Endodermal cell (in vitro differentiated cells): ENCODE data around the gene HOXD12. TPM values are rescaled to one million over a fixed set of nuclear protein-coding genes. Genes with fewer than 3 reads are reported as not detected.

ENCODE experiments used
- DNase-seq: peaks from one replicate; pipeline ENCODE4 v3.0.0-alpha.2; 2017
- H3K27ac ChIP-seq: 2 replicates; pipeline ENCODE4 v1.5.1; 2013; ENCODE audit warnings: mild to moderate bottlenecking, low read depth, low read length, moderate library complexity
- H3K27me3 ChIP-seq: 2 replicates; pipeline ENCODE4 v1.6.1; 2013; ENCODE audit warnings: mild to moderate bottlenecking, low read length, moderate library complexity; ENCODE audit not compliant: insufficient read depth, control insufficient read depth, poor library complexity, severe bottlenecking
- H3K36me3 ChIP-seq: 2 replicates; pipeline ENCODE4 v1.7.0; 2013; ENCODE audit warnings: mild to moderate bottlenecking, low read length, moderate library complexity; ENCODE audit not compliant: control insufficient read depth, insufficient read depth
- H3K4me1 ChIP-seq: one replicate; pipeline ENCODE4 v1.7.0; 2013; ENCODE audit warnings: low read length; ENCODE audit not compliant: control insufficient read depth, insufficient read depth
- H3K4me3 ChIP-seq: 2 replicates; pipeline ENCODE4 v1.5.1; 2013; ENCODE audit warnings: mild to moderate bottlenecking, low read length, moderate library complexity
- H3K9ac ChIP-seq: 2 replicates; pipeline ENCODE4 v1.6.1; 2013; ENCODE audit warnings: mild to moderate bottlenecking, low read length, moderate library complexity; ENCODE audit not compliant: poor library complexity, severe bottlenecking; ENCODE audit errors: extremely low read depth
- H3K9me3 ChIP-seq: 2 replicates; pipeline ENCODE4 v1.6.1; 2013; ENCODE audit warnings: mild to moderate bottlenecking, low read length, moderate library complexity; ENCODE audit not compliant: control insufficient read depth
- H3K27ac Mint-ChIP-seq: 2 replicates; pipeline ENCODE4 v1.8.0; 2020; ENCODE audit warnings: mixed read lengths
- H3K27me3 Mint-ChIP-seq: 2 replicates; pipeline ENCODE4 v1.8.0; 2021; ENCODE audit warnings: mild to moderate bottlenecking, mixed read lengths; ENCODE audit not compliant: insufficient read depth
- H3K36me3 Mint-ChIP-seq: 2 replicates; pipeline ENCODE4 v1.8.0; 2020; ENCODE audit warnings: low read depth, mixed read lengths
- H3K4me1 Mint-ChIP-seq: 2 replicates; pipeline ENCODE4 v1.8.0; 2020; ENCODE audit warnings: mixed read lengths
- H3K4me3 Mint-ChIP-seq: 2 replicates; pipeline ENCODE4 v1.8.0; 2020; ENCODE audit warnings: mild to moderate bottlenecking, moderate library complexity, mixed read lengths
- H3K9me3 Mint-ChIP-seq: 2 replicates; pipeline ENCODE4 v1.8.0; 2020; ENCODE audit warnings: mild to moderate bottlenecking, mixed read lengths
- WGBS, 2 experiments: methylation state at CpG; one replicate each; pipeline versions ENCODE4 v1.1.5 to v1.1.7; 2013; ENCODE audit warnings: missing lambda C conversion rate in 2 of 2, mixed read lengths in 1 of 2; ENCODE audit not compliant: insufficient coverage in 1 of 2, insufficient read length in 1 of 2; 5-methylcytosine and 5-hydroxymethylcytosine counted together
- total RNA-seq, 2 donors: library from RNA; stranded (reverse); fragmentation: NEBNext Ultra II Directional in 1 of 2; extraction: Animal tissue kit (Norgen Biotek cat#: 25700) in 1 of 2; gene quantifications; 2 replicates in 1 of 2; 3 replicates in 1 of 2; pipeline ENCODE4 v1.2.1, GENCODE V29; 2021
- TF ChIP-seq, protein P1 (sequence below): fragments of 200-600 bp; sonication (generic); conservative IDR thresholded peaks from 2 replicates; pipeline ENCODE4 v1.5.0; 2021; ENCODE audit warnings: antibody characterized with exemption, mild to moderate bottlenecking

Gene HOXD12
- total RNA-seq, 2 donors from 2014 or later, result not detected

DNA sequence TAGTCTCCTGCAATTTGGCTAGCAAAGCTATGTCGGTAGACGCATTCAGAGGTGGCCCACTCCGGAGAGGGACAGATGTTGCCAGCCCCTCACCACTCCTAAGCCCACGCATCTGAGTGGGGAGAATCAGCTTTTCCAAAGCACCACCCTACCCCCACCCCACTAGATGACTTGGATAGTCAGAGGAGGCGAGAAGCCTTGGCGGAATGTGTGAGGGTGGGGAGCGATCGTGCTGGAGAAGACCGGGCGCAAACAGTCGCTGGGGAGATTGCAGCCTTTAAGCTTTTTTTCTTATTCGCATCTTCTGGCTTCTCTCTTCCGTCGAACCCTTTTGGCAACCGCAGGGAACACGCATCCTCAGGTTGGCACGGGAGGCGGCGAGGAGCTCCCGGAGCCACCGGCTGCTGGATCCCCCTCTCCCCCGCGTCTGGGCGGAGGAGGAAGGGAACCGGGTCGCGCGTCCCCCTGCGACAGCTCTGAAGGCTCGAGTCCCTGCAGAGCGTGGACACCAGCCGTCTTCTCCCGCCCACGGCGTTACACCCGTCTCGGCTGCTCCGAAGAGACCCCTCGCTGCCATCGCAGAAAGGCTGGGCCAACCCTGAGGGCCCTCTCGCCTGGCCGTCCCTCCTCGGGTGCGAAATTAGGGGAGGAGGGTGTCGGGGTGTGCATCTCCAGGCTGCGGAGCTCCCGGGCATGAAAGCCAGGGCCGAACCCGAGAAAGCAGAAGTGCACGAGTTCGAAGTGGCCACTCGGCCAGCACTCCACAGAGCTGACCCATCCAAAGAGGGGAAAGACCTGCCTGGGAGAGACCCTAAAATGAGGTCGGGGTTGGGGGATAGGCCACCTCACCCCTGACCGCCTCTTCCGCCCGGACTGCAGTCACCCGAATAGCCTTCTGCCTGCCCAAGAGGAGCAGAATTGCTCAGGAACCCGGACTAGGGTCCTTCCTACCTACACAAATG, 28.0 kb upstream of the HOXD12 start:
- peaks cover 7% of the 10 kb centered on the region for H3K4me1 Mint-ChIP-seq
- no peaks in the 10 kb centered on the region for H3K36me3 Mint-ChIP-seq
- DNase-seq, result no peak
- H3K27me3 ChIP-seq, result peaks cover 92% of the 10 kb centered on the region
- H3K27ac ChIP-seq, result no peak overlapping the region
- H3K9me3 Mint-ChIP-seq, result peaks cover 4% of the 10 kb centered on the region
- H3K9me3 ChIP-seq, result peaks cover 4% of the 10 kb centered on the region
- no peak overlapping the region for H3K4me3 ChIP-seq
- TF ChIP-seq, protein P1, sequence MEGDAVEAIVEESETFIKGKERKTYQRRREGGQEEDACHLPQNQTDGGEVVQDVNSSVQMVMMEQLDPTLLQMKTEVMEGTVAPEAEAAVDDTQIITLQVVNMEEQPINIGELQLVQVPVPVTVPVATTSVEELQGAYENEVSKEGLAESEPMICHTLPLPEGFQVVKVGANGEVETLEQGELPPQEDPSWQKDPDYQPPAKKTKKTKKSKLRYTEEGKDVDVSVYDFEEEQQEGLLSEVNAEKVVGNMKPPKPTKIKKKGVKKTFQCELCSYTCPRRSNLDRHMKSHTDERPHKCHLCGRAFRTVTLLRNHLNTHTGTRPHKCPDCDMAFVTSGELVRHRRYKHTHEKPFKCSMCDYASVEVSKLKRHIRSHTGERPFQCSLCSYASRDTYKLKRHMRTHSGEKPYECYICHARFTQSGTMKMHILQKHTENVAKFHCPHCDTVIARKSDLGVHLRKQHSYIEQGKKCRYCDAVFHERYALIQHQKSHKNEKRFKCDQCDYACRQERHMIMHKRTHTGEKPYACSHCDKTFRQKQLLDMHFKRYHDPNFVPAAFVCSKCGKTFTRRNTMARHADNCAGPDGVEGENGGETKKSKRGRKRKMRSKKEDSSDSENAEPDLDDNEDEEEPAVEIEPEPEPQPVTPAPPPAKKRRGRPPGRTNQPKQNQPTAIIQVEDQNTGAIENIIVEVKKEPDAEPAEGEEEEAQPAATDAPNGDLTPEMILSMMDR, result no peak
- H3K27ac Mint-ChIP-seq, result no peak overlapping the region
- no peaks in the 10 kb centered on the region for H3K36me3 ChIP-seq
- no peak overlapping the region for H3K4me3 Mint-ChIP-seq
- WGBS, 2 experiments, result 90 to 92% methylated on average over 34 to 58 of the region's 58 CpGs
- no peaks in the 10 kb centered on the region for H3K4me1 ChIP-seq
- peaks cover 100% of the 10 kb centered on the region for H3K27me3 Mint-ChIP-seq
- no peak overlapping the region for H3K9ac ChIP-seq

GRCh38 chr2:176072292-176072669, 27.3 kb upstream of the HOXD12 start:
- H3K27ac ChIP-seq, result no peak overlapping the region
- 90 to 92% methylated on average over 3 to 5 of the region's 5 CpGs for WGBS, 2 experiments
- H3K27me3 ChIP-seq, result peaks cover 92% of the 10 kb centered on the region
- TF ChIP-seq, protein P1, result no peak
- Mint-ChIP-seq H3K4me1 (peaks cover 7% of the 10 kb centered on the region), H3K36me3 (no peaks in the 10 kb centered on the region), H3K9me3 (peaks cover 4% of the 10 kb centered on the region), H3K27ac (no peak overlapping the region), H3K27me3 (peaks cover 100% of the 10 kb centered on the region), H3K4me3 (no peak overlapping the region)
- H3K36me3 ChIP-seq, result no peaks in the 10 kb centered on the region
- no peak for DNase-seq
- H3K4me3 ChIP-seq, result no peak overlapping the region
- H3K4me1 ChIP-seq, result no peaks in the 10 kb centered on the region
- peaks cover 4% of the 10 kb centered on the region for H3K9me3 ChIP-seq
- no peak overlapping the region for H3K9ac ChIP-seq

DNA sequence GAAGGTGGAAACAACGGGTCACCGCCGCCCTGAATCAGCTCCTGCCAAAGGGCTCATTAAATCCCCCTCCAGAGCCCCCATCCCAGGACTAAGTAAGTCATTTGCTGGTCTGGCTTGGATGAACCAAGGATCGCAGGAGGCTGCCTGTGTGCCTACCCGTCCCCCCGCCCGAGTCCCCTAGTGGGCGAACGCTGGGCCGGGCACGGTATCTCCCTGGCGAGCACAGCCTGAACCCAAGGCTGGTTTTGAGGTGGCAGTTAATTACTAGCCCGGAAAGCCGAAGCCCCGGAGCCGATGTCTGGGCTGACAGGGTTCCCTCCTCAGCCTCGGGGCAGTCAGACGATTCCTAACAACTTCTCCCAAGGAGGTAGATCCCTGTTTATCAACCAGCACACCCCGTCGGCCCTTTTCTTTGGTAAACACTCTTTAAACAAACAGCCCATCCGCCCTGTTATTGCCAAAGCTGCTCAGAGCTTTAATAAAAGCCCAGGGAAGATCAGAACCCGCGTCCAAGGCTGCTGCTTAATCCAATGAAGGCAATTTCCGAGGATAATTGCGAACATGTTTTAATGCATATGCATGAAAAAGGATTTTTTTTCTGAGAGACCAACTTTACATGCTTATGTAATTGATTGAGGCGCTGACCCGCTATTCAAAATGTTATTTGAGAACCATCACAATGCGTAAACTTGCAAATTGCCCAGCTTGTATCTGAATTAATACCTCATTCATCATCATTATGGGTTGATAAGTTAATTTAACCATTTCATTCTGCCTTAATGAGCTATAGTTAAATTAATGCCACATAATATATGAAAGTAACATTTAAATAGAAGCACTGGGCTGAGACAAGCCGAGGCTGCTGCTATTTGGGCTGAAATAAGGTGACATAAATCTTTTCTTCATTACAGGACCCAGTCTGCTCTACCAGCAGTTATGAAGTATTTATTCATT, 26.4 kb upstream of the HOXD12 start:
- no peak overlapping the region for H3K4me3 ChIP-seq
- H3K27me3 Mint-ChIP-seq, result peaks cover 98% of the 10 kb centered on the region
- peaks cover 4% of the 10 kb centered on the region for H3K9me3 Mint-ChIP-seq
- no peaks in the 10 kb centered on the region for H3K36me3 ChIP-seq
- H3K9me3 ChIP-seq, result peaks cover under 1% of the 10 kb centered on the region
- H3K4me1 Mint-ChIP-seq, result peaks cover 7% of the 10 kb centered on the region
- H3K4me3 Mint-ChIP-seq, result no peak overlapping the region
- H3K4me1 ChIP-seq, result no peaks in the 10 kb centered on the region
- peaks cover 99% of the 10 kb centered on the region for H3K27me3 ChIP-seq
- TF ChIP-seq, protein P1, result peak; percentile 43
- no peak overlapping the region for H3K27ac Mint-ChIP-seq
- DNase-seq, result peak; percentile 65
- 82 to 85% methylated on average over 16 to 29 of the region's 29 CpGs for WGBS, 2 experiments
- H3K9ac ChIP-seq, result no peak overlapping the region
- no peaks in the 10 kb centered on the region for H3K36me3 Mint-ChIP-seq
- H3K27ac ChIP-seq, result no peak overlapping the region
